Measurements from ENCODE around the gene MRS2.
"Not testable (repeated sequence)": the region's sequence is repeated elsewhere in the genome, so short reads cannot be mapped to it uniquely, and the experiment has no call there.

Gene MRS2

DNA sequence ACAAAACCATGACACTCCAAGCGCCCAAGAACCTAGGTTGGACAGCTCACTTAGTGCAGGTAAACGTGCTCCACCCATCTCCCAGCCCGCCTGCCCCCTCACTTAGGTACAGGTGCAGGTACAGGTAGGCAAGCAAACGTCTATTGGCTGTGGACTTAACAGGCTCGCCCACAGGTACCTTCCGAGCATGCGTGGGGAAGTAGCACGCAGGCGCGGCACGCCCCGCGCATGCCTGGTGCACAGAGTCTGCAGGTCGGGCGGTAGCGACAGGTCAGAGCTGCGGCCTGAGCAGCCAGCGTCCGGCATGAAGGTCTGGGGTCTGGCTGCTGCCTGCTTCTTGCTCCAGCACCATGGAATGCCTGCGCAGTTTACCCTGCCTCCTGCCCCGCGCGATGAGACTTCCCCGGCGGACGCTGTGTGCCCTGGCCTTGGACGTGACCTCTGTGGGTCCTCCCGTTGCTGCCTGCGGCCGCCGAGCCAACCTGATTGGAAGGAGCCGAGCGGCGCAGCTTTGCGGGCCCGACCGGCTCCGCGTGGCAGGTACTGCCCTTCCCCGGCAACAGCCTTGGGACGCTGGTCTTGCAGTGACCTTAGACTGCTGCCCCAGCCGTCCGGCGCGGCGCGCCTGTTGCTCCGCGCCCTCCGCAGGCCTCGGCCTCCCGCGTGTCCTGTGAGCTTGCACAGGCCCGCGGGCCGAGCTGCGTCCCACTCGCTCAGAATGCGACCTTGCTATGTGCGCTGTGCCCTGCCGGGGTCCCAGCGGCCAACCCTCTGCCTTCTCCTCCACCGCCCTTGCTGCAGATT is at the start of gene MRS2:
Gene MRS2, plus strand, starts transcription at position 240 of the 804 bp plus-strand sequence. Its CDS starts 111 bp downstream, at position 351.
- peak; percentile 85 for DNase-seq (ENCODE audit: low spot score)

GRCh38 chr6:24353861-24354260 is 48.9 kb upstream of the MRS2 start:
- no peak for DNase-seq (ENCODE audit: low spot score)

GRCh38 chr6:24355393-24355792 is 47.3 kb upstream of the MRS2 start:
- DNase-seq (ENCODE audit: low spot score): no peak

DNA sequence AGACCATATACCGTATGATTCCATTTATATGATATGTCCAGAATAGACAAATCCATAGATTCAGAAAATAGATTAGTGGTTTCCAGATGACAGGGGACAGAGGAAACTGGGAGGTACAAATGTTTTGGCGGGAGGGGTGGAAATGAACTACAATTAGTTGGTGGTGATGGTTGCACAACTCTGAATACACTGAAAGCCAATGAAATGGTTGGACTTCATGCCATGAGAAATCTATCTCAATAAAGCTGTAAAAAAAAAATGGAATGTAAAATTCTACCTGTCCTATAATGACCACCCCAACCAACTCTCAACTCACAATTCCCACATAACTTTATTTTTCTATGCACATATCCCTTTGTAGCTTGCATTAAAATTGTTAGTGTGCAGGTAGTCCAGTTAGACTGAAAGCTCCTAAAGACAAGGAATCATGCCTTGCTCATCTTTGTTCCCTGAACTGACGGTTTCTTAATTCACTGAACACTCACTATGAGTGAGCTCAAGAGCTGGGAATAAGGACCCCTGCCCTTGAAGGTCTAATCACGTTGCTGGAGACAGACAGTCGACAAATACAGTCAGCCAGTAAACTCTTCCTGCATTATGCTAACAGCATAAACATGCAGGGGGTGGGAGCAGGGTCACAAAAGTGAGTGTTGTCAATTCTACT is 46.3 kb upstream of the MRS2 start:
- DNase-seq (ENCODE audit: low spot score): no peak

DNA sequence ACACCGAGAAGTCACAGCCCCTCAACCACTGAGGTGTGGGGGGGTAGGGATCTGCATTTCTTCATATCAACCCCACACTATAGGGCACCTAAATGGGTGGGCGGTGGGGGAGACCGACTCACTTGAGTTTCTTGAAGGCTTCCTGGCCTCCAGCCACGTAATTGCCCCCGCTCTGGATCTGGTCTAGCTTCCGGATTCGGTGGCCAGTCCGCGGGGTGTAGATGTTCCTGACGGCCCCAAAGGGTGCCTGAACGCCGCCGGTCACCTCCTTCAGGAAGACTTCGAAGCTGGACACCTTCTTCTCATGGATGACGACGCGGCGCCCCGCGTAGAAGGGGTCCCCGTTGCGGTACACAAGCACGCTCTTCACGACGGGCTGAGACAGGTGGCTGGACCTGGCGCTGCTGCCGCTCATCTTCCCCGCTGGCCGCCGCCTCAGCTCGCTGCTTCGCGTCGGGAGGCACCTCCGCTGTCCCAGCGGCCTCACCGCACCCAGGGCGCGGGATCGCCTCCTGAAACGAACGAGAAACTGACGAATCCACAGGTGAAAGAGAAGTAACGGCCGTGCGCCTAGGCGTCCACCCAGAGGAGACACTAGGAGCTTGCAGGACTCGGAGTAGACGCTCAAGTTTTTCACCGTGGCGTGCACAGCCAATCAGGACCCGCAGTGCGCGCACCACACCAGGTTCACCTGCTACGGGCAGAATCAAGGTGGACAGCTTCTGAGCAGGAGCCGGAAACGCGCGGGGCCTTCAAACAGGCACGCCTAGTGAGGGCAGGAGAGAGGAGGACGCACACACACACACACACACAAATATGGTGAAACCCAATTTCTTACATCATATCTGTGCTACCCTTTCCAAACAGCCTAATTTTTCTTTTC is 45.2 kb upstream of the MRS2 start, which contains the start of gene DCDC2:
Gene DCDC2, minus strand, starts transcription at position 724 of the 883 bp plus-strand sequence. Its CDS starts 309 bp downstream, at position 415.
- peak; percentile 36 for DNase-seq (ENCODE audit: low spot score)

GRCh38 chr6:24358219-24358821 is 44.4 kb upstream of the MRS2 start:
- DNase-seq (ENCODE audit: low spot score): no peak

GRCh38 chr6:24359640-24360454 is 42.9 kb upstream of the MRS2 start:
- peak; percentile 71 for DNase-seq (ENCODE audit: low spot score)

DNA sequence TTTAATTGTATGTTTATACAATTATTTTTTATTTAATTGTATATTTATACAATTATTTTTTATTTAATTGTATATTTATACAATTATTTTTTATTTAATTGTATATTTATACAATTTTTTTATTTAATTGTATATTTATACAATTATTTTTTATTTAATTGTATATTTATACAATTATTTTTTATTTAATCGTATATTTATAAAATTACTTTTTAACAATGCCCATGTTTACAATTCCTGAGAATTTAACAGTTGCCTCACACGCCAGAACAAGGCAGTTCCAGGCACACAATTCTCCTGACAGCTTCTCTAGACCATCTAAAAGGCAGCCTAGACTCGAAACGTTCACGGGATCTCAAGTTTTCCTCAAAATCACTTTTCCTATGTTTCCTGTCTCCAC is 40.4 kb upstream of the MRS2 start:
- DNase-seq (ENCODE audit: low spot score): not testable (repeated sequence)

DNA sequence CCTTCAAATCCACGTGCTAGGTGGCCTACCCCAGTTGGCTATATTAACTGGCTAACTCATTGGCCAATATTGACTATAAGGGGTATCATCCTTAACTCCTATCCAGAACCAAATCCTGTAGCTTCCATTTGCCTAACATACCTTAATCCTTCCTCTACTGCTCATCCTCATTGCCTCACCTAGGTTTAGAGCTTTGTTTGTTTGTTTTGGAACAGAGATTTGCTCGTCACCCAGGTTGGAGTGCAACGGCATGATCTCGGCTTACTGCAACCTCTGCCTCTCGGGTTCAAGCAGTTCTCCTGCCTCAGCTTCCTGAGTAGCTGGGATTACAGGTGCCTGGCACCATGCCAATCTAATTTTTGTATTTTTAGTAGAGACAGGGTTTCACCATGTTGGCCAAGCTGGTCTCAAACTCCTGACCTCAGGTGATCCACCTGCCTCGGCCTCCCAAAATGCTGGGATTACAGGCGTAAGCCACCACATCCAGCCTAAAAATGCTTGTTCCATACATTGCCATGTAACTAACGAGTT is 37.6 kb upstream of the MRS2 start:
- DNase-seq (ENCODE audit: low spot score): not testable (repeated sequence)

- no peak for DNase-seq (ENCODE audit: low spot score)
These were observed 28.1 kb upstream of the MRS2 start for GRCh38 chr6:24374612-24375011.

DNA sequence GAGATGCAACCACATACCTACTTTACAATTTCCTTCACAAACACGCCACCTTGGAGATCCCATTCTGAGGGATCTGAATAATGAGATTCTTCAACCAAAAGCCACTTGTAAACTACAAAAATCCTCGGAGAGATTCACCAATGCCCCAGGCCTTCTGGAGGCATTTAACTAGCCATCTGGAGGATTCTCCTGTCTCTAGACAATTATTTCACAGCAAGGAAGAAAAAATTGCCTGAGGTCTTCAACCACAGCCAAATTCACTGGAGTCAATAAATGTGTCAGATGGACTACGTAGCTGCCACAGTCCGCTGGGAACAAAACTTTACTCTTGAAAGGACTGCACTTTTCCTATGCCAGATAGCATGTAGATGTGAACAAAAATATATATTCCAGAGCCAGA is 25.9 kb upstream of the MRS2 start:
- no peak for DNase-seq (ENCODE audit: low spot score)

DNA sequence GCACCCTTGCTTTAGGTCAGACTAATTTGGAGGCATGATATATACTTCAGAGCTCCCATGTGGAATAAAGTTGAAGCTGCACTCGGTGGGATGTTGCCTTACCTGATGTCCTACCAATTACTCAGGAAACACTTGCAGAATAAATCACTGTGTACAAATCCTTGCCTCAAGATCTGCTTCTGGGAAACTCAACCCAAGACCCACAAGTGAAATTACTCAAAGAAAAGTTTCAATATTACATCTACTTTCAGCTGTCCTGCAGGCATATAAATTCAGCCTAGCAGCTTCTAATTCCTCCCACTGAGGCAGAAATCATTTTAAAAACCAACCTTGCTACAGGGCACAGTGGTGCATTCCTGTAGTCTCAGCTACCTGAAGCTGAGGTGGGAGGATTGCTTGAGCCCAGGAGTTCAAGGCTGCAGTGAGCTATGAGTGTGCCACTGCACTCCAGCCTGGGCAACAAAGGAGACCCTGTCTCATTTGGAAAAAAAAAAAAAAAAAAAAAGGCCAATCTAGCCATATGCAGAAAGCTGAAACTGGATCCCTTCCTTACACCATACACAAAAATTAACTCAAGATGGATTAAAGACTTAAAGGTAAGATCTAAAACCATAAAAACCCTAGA is 24.2 kb upstream of the MRS2 start:
- DNase-seq (ENCODE audit: low spot score): no peak

DNA sequence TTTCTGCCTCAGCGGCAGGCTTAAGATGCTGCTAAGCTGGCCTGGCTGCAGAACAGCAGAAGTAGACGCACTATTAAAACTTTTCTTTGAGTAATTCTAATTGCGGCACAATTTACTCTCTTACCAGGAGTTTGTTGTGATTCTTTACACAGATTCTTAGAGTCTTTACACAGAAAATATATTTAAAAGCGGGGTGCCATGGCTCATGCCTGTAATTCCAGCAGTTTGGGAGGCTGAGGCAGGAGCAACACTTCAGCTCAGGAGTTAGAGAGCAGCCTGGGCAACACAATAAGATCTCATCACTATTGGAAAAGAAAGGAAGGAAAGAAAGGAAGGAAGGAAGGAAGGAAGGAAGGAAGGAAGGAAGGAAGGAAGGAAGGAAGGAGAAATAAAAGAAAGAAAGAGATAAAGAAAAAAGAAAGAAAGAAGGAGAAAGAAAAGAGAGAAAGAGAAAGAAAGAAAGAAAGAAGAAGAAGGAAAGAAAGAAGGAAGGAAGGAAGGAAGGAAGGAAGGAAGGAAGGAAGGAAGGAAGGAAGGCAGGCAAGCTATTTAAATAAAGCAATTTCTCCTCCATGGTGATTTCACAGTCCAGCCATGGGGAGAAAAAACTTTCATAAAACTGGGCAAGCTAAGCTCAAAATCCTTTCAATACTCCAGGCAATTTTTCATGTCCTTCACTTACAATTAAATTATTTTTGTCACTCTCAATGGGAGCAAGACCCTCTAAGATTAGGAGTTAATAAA is 21.1 kb upstream of the MRS2 start:
- DNase-seq (ENCODE audit: low spot score): no peak

DNA sequence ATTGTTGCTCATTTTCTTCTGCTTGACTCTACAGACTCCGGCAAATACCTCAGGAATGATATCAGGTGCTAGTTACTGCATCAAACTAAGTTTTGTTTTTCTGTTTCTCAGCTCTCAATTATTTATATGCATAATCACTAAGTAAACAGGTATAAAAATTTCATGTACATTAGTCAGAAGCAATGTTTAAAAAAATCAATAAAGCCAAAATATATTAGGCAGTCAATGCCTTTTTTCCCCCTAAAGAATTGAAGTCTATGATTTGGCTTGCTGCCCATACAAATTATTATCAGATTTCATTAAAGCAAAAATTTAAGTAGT is 20.6 kb upstream of the MRS2 start:
- no peak for DNase-seq (ENCODE audit: low spot score)

DNA sequence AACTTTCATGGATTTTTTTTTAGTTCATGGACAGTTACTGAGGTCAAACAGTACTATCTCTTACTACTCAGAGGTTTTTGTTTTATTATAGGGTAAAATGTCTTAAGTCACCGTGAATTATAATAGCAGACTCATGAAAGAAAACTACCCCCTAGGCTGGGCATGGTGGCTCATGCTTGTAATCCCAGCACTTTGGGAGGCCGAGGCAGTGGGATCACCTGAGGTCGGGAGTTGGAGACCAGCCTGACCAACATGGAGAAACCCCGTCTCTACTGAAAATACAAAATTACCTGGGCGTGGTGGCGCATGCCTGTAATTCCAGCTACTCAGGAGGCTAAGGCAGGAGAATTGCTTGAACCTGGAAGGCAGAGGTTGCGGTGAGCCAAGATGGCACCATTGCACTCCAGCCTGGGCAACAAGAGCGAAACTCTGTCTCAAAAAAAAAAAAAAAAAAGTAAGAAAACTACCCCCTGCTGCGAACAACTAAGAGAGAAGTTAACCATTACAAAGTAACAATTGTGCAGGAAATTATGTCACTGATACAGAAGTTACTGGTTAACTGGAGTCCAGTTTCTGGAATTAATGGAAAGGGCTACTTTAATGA is 19.7 kb upstream of the MRS2 start:
- not testable (repeated sequence) for DNase-seq (ENCODE audit: low spot score)

DNA sequence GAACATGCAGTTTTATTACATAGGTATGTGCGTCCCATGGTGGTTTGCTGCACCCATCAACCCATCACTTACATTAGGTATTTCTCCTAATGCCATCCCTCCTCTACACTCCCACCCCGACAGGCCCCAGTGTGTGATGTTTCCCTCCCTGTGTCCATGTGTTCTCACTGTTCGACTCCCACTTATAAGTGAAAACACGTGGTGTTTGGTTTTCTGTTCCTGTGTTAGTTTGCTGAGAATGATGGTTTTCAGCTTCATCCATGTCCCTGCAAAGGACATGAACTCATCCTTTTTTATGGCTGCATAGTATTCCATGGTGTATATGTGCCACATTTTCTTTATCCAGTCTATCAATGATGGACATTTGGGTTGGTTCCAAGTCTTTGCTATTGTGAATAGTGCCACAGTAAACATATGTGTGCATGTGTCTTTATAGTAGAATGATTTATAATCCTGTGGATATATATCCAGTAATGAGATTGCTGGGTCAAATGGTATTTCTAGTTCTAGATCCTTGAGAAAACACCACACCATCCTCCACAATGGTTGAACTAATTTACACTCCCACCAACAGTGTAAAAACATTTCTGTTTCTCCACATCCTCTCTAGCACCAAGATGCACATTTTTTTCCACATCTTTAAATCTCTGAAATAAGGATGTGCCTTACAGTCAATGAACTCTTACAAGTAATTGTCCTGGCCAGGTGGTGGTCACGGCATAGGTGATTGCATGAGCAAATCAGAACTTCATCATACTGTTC is 18.2 kb upstream of the MRS2 start:
- DNase-seq (ENCODE audit: low spot score): not testable (repeated sequence)

DNA sequence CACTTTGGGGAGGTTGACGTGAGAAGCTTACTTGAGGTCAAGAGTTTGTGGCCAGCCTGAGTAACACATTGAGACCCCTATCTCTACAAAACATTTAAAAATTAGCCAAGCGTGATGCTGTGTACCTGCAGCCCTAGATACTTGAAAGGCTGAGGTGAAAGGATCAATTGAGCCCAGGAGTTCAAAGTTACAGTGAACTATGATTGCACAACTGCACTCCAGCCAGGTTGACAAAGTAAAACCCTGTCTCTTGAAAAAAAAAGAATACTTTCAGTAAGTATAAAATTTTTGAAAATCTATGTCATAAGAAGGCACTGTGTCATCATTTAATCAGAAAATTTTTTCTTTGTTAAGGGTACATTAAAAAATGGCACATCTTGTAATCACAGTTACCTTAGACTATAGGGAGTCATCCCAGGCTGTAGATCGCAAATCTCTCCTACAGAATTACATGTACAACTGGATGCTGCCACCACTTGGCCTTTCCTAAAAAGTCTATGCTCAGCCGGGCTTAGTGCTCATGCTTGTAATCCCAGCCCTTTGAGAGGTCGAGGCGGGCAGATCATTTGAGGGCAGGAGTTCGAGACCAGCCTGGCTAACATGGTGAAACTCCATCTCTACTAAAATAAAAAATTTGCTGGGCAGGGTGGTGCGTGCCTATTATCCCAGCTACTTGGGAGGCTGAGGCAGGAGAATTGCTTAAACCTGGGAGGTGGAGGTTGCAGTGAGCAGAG is 17.0 kb upstream of the MRS2 start:
- no peak for DNase-seq (ENCODE audit: low spot score)

- DNase-seq (ENCODE audit: low spot score): no peak
These were observed 14.9 kb upstream of the MRS2 start for GRCh38 chr6:24387818-24388217.
